ENCODE results near the gene ETV4.

ETV4 gene

GRCh38 chr17:43568506-43569082 is 22.5 kb upstream of the ETV4 start:
- Histone ChIP-seq H3K36me3 (ENCODE audit: insufficient read depth, low read length) (no peaks in the 10 kb centered on the region), H3K9ac (ENCODE audit: low read length) (no peak overlapping the region), H3K9me3 (ENCODE audit: low read length) (no peaks in the 10 kb centered on the region), H3K4me3 (ENCODE audit: low read depth in 1 of 2, low read length in 2 of 2) (no peak overlapping the region), H3K27me3 (ENCODE audit: control insufficient read depth in 1 of 2, insufficient read depth in 2 of 2, low read length in 2 of 2) (peaks cover 0 to 2% of the 10 kb centered on the region in 2 donors), H3K4me1 (ENCODE audit: insufficient read depth, low read length) (no peaks in the 10 kb centered on the region), H3K27ac (ENCODE audit: low read depth, low read length) (no peak overlapping the region)

- H3K9me3 ChIP-seq (ENCODE audit: low read length): no peaks in the 10 kb centered on the region
- no peak overlapping the region for H3K4me3 ChIP-seq (ENCODE audit: low read depth in 1 of 2, low read length in 2 of 2)
- H3K27ac ChIP-seq (ENCODE audit: low read depth, low read length): no peak overlapping the region
- no peak overlapping the region for H3K9ac ChIP-seq (ENCODE audit: low read length)
- no peaks in the 10 kb centered on the region for H3K36me3 ChIP-seq (ENCODE audit: insufficient read depth, low read length)
- peaks cover 0 to 14% of the 10 kb centered on the region in 2 donors for H3K27me3 ChIP-seq (ENCODE audit: control insufficient read depth in 1 of 2, insufficient read depth in 2 of 2, low read length in 2 of 2)
- H3K4me1 ChIP-seq (ENCODE audit: insufficient read depth, low read length): peaks cover 13% of the 10 kb centered on the region
Measured at GRCh38 chr17:43563600-43564594, 17.8 kb upstream of the ETV4 start.

- peaks cover 0 to 14% of the 10 kb centered on the region in 2 donors for H3K27me3 ChIP-seq (ENCODE audit: control insufficient read depth in 1 of 2, insufficient read depth in 2 of 2, low read length in 2 of 2)
- H3K4me1 ChIP-seq (ENCODE audit: insufficient read depth, low read length): peaks cover 13% of the 10 kb centered on the region
- no peak overlapping the region for H3K27ac ChIP-seq (ENCODE audit: low read depth, low read length)
- H3K36me3 ChIP-seq (ENCODE audit: insufficient read depth, low read length): no peaks in the 10 kb centered on the region
- H3K9ac ChIP-seq (ENCODE audit: low read length): no peak overlapping the region
- H3K9me3 ChIP-seq (ENCODE audit: low read length): no peaks in the 10 kb centered on the region
- no peak overlapping the region for H3K4me3 ChIP-seq (ENCODE audit: low read depth in 1 of 2, low read length in 2 of 2)
Measured at GRCh38 chr17:43562679-43563599, 16.8 kb upstream of the ETV4 start.

GRCh38 chr17:43560461-43561427 is 14.6 kb upstream of the ETV4 start:
- no peaks in the 10 kb centered on the region for H3K9me3 ChIP-seq (ENCODE audit: low read length)
- peaks cover 0 to 14% of the 10 kb centered on the region in 2 donors for H3K27me3 ChIP-seq (ENCODE audit: control insufficient read depth in 1 of 2, insufficient read depth in 2 of 2, low read length in 2 of 2)
- H3K36me3 ChIP-seq (ENCODE audit: insufficient read depth, low read length): no peaks in the 10 kb centered on the region

GRCh38 chr17:43559161-43559816 is 13.1 kb upstream of the ETV4 start:
- H3K4me3 ChIP-seq (ENCODE audit: low read depth in 1 of 2, low read length in 2 of 2): no peak overlapping the region
- H3K4me1 ChIP-seq (ENCODE audit: insufficient read depth, low read length): peaks cover 13% of the 10 kb centered on the region
- no peaks in the 10 kb centered on the region for H3K36me3 ChIP-seq (ENCODE audit: insufficient read depth, low read length)
- H3K9me3 ChIP-seq (ENCODE audit: low read length): no peaks in the 10 kb centered on the region
- no peak overlapping the region for H3K9ac ChIP-seq (ENCODE audit: low read length)
- no peak overlapping the region for H3K27ac ChIP-seq (ENCODE audit: low read depth, low read length)
- H3K27me3 ChIP-seq (ENCODE audit: control insufficient read depth in 1 of 2, insufficient read depth in 2 of 2, low read length in 2 of 2): peaks cover 0 to 14% of the 10 kb centered on the region in 2 donors

More at GRCh38 chr17:43560461-43561427, 14.6 kb upstream of the ETV4 start:
- Histone ChIP-seq H3K9ac (ENCODE audit: low read length) (no peak overlapping the region), H3K4me1 (ENCODE audit: insufficient read depth, low read length) (peaks cover 13% of the 10 kb centered on the region), H3K27ac (ENCODE audit: low read depth, low read length) (no peak overlapping the region), H3K4me3 (ENCODE audit: low read depth in 1 of 2, low read length in 2 of 2) (no peak overlapping the region)

- Histone ChIP-seq H3K27ac (ENCODE audit: low read depth, low read length) (no peak overlapping the region), H3K9me3 (ENCODE audit: low read length) (no peaks in the 10 kb centered on the region), H3K9ac (ENCODE audit: low read length) (no peak overlapping the region), H3K4me3 (ENCODE audit: low read depth in 1 of 2, low read length in 2 of 2) (no peak overlapping the region), H3K36me3 (ENCODE audit: insufficient read depth, low read length) (no peaks in the 10 kb centered on the region), H3K4me1 (ENCODE audit: insufficient read depth, low read length) (peaks cover 13% of the 10 kb centered on the region), H3K27me3 (ENCODE audit: control insufficient read depth in 1 of 2, insufficient read depth in 2 of 2, low read length in 2 of 2) (peaks cover 0 to 14% of the 10 kb centered on the region in 2 donors)
Measured at GRCh38 chr17:43558805-43559160, 12.6 kb upstream of the ETV4 start.

- peaks cover 0 to 7% of the 10 kb centered on the region in 2 donors for H3K27me3 ChIP-seq (ENCODE audit: control insufficient read depth in 1 of 2, insufficient read depth in 2 of 2, low read length in 2 of 2)
- H3K4me3 ChIP-seq (ENCODE audit: low read depth in 1 of 2, low read length in 2 of 2): no peak overlapping the region
- no peaks in the 10 kb centered on the region for H3K9me3 ChIP-seq (ENCODE audit: low read length)
- H3K36me3 ChIP-seq (ENCODE audit: insufficient read depth, low read length): no peaks in the 10 kb centered on the region
- H3K4me1 ChIP-seq (ENCODE audit: insufficient read depth, low read length): no peaks in the 10 kb centered on the region
- H3K9ac ChIP-seq (ENCODE audit: low read length): no peak overlapping the region
- no peak overlapping the region for H3K27ac ChIP-seq (ENCODE audit: low read depth, low read length)
Measured at GRCh38 chr17:43556292-43556691, 10.2 kb upstream of the ETV4 start.

- no peak overlapping the region for H3K27ac ChIP-seq (ENCODE audit: low read depth, low read length)
- no peak overlapping the region for H3K9ac ChIP-seq (ENCODE audit: low read length)
- no peak overlapping the region for H3K4me3 ChIP-seq (ENCODE audit: low read depth in 1 of 2, low read length in 2 of 2)
Measured at GRCh38 chr17:43554857-43555256, 8.7 kb upstream of the ETV4 start.

GRCh38 chr17:43553573-43553972 is 7.4 kb upstream of the ETV4 start:
- Histone ChIP-seq H3K27ac (ENCODE audit: low read depth, low read length) (no peak overlapping the region), H3K27me3 (ENCODE audit: control insufficient read depth in 1 of 2, insufficient read depth in 2 of 2, low read length in 2 of 2) (peaks cover 0 to 7% of the 10 kb centered on the region in 2 donors)

More at GRCh38 chr17:43554857-43555256, 8.7 kb upstream of the ETV4 start:
- Histone ChIP-seq H3K9me3 (ENCODE audit: low read length) (no peaks in the 10 kb centered on the region), H3K27me3 (ENCODE audit: control insufficient read depth in 1 of 2, insufficient read depth in 2 of 2, low read length in 2 of 2) (peaks cover 0 to 3% of the 10 kb centered on the region in 2 donors), H3K4me1 (ENCODE audit: insufficient read depth, low read length) (no peaks in the 10 kb centered on the region), H3K36me3 (ENCODE audit: insufficient read depth, low read length) (no peaks in the 10 kb centered on the region)

More at GRCh38 chr17:43553573-43553972, 7.4 kb upstream of the ETV4 start:
- Histone ChIP-seq H3K4me1 (ENCODE audit: insufficient read depth, low read length) (no peaks in the 10 kb centered on the region), H3K36me3 (ENCODE audit: insufficient read depth, low read length) (no peaks in the 10 kb centered on the region), H3K9ac (ENCODE audit: low read length) (no peak overlapping the region), H3K9me3 (ENCODE audit: low read length) (no peaks in the 10 kb centered on the region), H3K4me3 (ENCODE audit: low read depth in 1 of 2, low read length in 2 of 2) (no peak overlapping the region)
